Measurements from ENCODE around the gene FTSJ3. TPM values are rescaled to one million over a fixed set of nuclear protein-coding genes. Genes with fewer than 3 reads are reported as not detected.

The FTSJ3 gene
- total and polyA plus RNA-seq, 2 experiments from 2014 or later: 29.2 to 61.5 TPM

GRCh38 chr17:63828936-63829335 lies 1.5 kb upstream of the FTSJ3 start:
- ATAC-seq: no peak
- Histone ChIP-seq H2AFZ (no peak overlapping the region), H3K4me2 (no peak overlapping the region), H3K27ac (ENCODE audit: low read depth) (no peak overlapping the region), H3K36me3 (ENCODE audit: insufficient read depth) (peaks cover 58% of the 10 kb centered on the region), H3F3A (replicated peaks; ENCODE audit: low read depth) (peaks cover 13% of the 10 kb centered on the region; the same call in 1 of the 2 replicates), H3K79me2 (replicated peaks; ENCODE audit: insufficient read depth) (peaks cover 39% of the 10 kb centered on the region), H3K4me1 (ENCODE audit: insufficient read depth) (peaks cover 6% of the 10 kb centered on the region; the same call in 1 of the 2 replicates), H3K27me3 (ENCODE audit: insufficient read depth) (no peaks in the 10 kb centered on the region), H3K9me2 (ENCODE audit: insufficient read depth) (no peaks in the 10 kb centered on the region), H4K20me1 (replicated peaks; ENCODE audit: insufficient read depth) (peaks cover 31% of the 10 kb centered on the region), H3K4me3 (peak overlapping the region; percentile 84; the same call in 1 of the 2 replicates)
- DNase-seq (ENCODE audit: low spot score): no peak
- Mint-ChIP-seq H3K36me3 (ENCODE audit: low read depth) (peaks cover 98% of the 10 kb centered on the region), H3K4me1 (peaks cover 20% of the 10 kb centered on the region), H3K27me3 (ENCODE audit: insufficient read depth, low read depth, poor library complexity) (peaks cover 20% of the 10 kb centered on the region), H3K9me3 (no peaks in the 10 kb centered on the region; the same call in 2 of the 3 replicates), H3K27ac (no peak overlapping the region), H3K4me3 (peak overlapping the region; percentile 100; the same call in 2 of the 3 replicates)
- TF ChIP-seq ZNF462 (CRISPR knock-in tag; IDR thresholded peaks at IDR 0.05): no peak
- TF ChIP-seq CREB1 (CRISPR knock-in tag; IDR thresholded peaks at IDR 0.05; ENCODE audit: low read depth): no peak
- no peak for TF ChIP-seq NANOG (IDR thresholded peaks at IDR 0.05; ENCODE audit: borderline replicate concordance)
- no peak for TF ChIP-seq STAT1 (IDR thresholded peaks at IDR 0.05; ENCODE audit: unreplicated experiment)
- no peak for TF ChIP-seq CTCF (conservative IDR thresholded peaks at IDR 0.05; ENCODE audit: low read depth in 2 of 2)
- no peak for TF ChIP-seq EZH2phosphoT487 (IDR thresholded peaks at IDR 0.05; ENCODE audit: unreplicated experiment)
- no peak for TF ChIP-seq JUNB (IDR thresholded peaks at IDR 0.05; ENCODE audit: unreplicated experiment)
- no peak for TF ChIP-seq POLR2AphosphoS5 (IDR thresholded peaks at IDR 0.05; ENCODE audit: low read depth)
- no peak for TF ChIP-seq ZNF331 (CRISPR knock-in tag; IDR thresholded peaks at IDR 0.05; ENCODE audit: low read depth)
- no peak for TF ChIP-seq EZH2 (IDR thresholded peaks at IDR 0.05; ENCODE audit: low read depth, unreplicated experiment)
